A673 (cell line): ENCODE results near the gene UBE2G1. TPM values are rescaled to one million over a fixed set of nuclear protein-coding genes. Genes with fewer than 3 reads are reported as not detected.

Source experiments
- BruUV-seq: library from RNA; stranded (reverse); fragments of 400-500 nt; replicated peaks from 2 replicates; lab custom pipeline; 2021; lab: Mats Ljungman, UMichigan
- CTCF ChIA-PET: fragments of 300-600 bp; sonication (Branson Sonifier 250); formaldehyde crosslinking; loops from one replicate; lab custom pipeline; 2022; ENCODE audit warnings: antibody characterized with exemption; lab: Charles Lee
- POLR2A ChIA-PET: fragments of 300-600 bp; sonication (Branson Sonifier 250); formaldehyde crosslinking; loops from one replicate; lab custom pipeline; 2022; ENCODE audit warnings: antibody characterized with exemption; ENCODE audit not compliant: low non-redundant PET; lab: Charles Lee
- DNase-seq: peaks from one replicate; pipeline ENCODE4 v3.0.0-alpha.2; 2015; ENCODE audit warnings: low spot score
- H3K27ac ChIP-seq: fragments of 200-600 bp; sonication (generic); 2 replicates; pipeline ENCODE4 v1.5.1; 2016; ENCODE audit warnings: mixed run types, low read depth, mild to moderate bottlenecking, mixed read lengths, antibody characterized with exemption, low read length; ENCODE audit not compliant: poor library complexity, severe bottlenecking
- H3K27me3 ChIP-seq: fragments of 200-600 bp; sonication (generic); replicated peaks from 2 replicates; pipeline ENCODE4 v1.6.1; 2017; ENCODE audit warnings: mixed run types, low read depth, mild to moderate bottlenecking, mixed read lengths, antibody characterized with exemption, low read length; ENCODE audit not compliant: insufficient read depth, poor library complexity
- H3K36me3 ChIP-seq: fragments of 200-600 bp; sonication (generic); 2 replicates; pipeline ENCODE4 v1.6.1; 2016; ENCODE audit warnings: mixed run types, mild to moderate bottlenecking, mixed read lengths, antibody characterized with exemption, low read length; ENCODE audit not compliant: insufficient read depth, poor library complexity, severe bottlenecking
- H3K4me1 ChIP-seq: fragments of 200-600 bp; sonication (generic); 2 replicates; pipeline ENCODE4 v1.6.1; 2017; ENCODE audit warnings: mixed run types, mild to moderate bottlenecking, mixed read lengths, antibody characterized with exemption, low read length; ENCODE audit not compliant: insufficient read depth, poor library complexity, severe bottlenecking
- H3K4me3 ChIP-seq: fragments of 200-600 bp; sonication (generic); 2 replicates; pipeline ENCODE4 v1.5.1; 2016; ENCODE audit warnings: low read depth, mixed run types, mild to moderate bottlenecking, mixed read lengths, low read length; ENCODE audit not compliant: poor library complexity, severe bottlenecking
- H3K9me3 ChIP-seq: fragments of 200-600 bp; sonication (generic); 2 replicates; pipeline ENCODE4 v1.6.1; 2016; ENCODE audit warnings: mixed run types, low read depth, mild to moderate bottlenecking, mixed read lengths, antibody characterized with exemption, low read length; ENCODE audit not compliant: poor library complexity, severe bottlenecking
- EZH2 ChIP-seq: fragments of 200-600 bp; sonication (generic); IDR thresholded peaks from 2 replicates; pipeline ENCODE4 v1.6.1; 2017; ENCODE audit warnings: borderline replicate concordance, low read depth, mild to moderate bottlenecking, mixed read lengths, antibody characterized with exemption, low read length; ENCODE audit not compliant: poor library complexity, severe bottlenecking
- intact Hi-C: fragments of 100-400 bp; cut with micrococcal nuclease; formaldehyde crosslinking; loops from one replicate; pipeline ENCODE4 v1.10.0; 2022; ENCODE audit not compliant: unreplicated experiment
- total RNA-seq: library from RNA; stranded (reverse); gene quantifications from 2 replicates; pipeline ENCODE4 v1.2.3, GENCODE V29; 2021
- TF ChIP-seq, protein P1 (sequence below): fragments of 300-800, 200-600 bp; sonication (generic); conservative IDR thresholded peaks from 2 replicates; pipeline ENCODE4 v1.5.1; 2017; ENCODE audit warnings: low read depth, mild to moderate bottlenecking, antibody characterized with exemption, low read length, moderate library complexity, mixed read lengths

Gene UBE2G1
- total RNA-seq, 1 experiment from 2014 or later, result 107 TPM

DNA sequence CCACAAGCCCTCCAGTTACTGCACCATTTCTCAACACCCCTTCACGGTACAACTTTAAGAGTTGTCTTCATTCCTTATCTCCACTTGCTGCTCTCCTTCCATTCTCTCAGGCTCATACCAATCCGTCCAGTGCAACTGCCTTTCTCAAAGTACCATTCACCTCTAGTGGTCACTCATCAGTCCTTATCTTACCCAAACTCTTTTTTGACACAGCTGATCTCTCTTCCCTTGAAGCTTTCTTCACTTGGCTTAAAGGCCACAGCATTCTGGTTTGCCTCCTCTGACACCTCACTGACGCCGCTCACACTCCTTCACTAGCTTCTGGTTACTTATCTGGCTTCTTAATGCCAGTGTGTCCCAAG is 24.9 kb downstream of the UBE2G1 start:
- H3K4me3 ChIP-seq, result no peak overlapping the region
- peak overlapping the region; percentile 26 for H3K27ac ChIP-seq
- H3K27me3 ChIP-seq, result no peaks in the 10 kb centered on the region
- ChIA-PET POLR2A (no interaction called here), CTCF (no interaction called here)
- peaks cover 27% of the 10 kb centered on the region for H3K4me1 ChIP-seq
- no peaks in the 10 kb centered on the region for H3K36me3 ChIP-seq
- DNase-seq, result no peak
- no peaks in the 10 kb centered on the region for H3K9me3 ChIP-seq
- no peak for TF ChIP-seq EZH2
- TF ChIP-seq, protein P1, sequence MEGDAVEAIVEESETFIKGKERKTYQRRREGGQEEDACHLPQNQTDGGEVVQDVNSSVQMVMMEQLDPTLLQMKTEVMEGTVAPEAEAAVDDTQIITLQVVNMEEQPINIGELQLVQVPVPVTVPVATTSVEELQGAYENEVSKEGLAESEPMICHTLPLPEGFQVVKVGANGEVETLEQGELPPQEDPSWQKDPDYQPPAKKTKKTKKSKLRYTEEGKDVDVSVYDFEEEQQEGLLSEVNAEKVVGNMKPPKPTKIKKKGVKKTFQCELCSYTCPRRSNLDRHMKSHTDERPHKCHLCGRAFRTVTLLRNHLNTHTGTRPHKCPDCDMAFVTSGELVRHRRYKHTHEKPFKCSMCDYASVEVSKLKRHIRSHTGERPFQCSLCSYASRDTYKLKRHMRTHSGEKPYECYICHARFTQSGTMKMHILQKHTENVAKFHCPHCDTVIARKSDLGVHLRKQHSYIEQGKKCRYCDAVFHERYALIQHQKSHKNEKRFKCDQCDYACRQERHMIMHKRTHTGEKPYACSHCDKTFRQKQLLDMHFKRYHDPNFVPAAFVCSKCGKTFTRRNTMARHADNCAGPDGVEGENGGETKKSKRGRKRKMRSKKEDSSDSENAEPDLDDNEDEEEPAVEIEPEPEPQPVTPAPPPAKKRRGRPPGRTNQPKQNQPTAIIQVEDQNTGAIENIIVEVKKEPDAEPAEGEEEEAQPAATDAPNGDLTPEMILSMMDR, result no peak
- no TSS peak for BruUV-seq
- intact Hi-C loops, result no loop called here

DNA sequence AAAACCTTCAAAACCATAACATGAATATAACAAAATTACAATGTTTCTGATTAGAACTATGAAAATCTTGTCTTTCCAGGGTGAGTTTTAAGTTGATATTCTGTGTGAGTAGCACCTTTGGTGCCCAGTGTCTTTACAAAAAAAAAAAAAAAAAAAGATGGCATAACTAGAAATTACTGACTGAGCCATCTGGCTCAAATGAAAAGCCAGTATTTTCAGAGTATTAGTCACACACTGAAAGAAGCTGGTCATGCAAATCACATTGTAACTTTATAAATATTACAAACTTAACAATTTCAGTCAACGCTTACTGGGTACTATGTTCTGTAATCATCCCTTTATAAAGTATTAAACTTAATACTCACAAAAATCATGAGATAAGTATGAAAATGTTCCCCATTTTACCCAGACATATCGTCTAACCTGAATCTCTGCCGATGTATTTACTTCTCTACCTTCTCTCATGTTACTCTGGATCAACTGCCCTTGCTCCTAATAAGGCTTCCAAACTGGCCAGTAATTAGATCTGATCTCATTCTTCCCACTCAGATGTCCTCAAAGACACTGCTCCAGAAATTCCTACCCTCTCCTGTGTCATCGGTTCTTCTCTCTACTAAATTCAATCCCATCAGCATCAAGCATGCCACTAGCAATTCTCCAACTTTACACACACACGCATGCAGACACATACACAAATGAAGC is 25.4 kb downstream of the UBE2G1 start:
- H3K27me3 ChIP-seq, result no peaks in the 10 kb centered on the region
- no peaks in the 10 kb centered on the region for H3K36me3 ChIP-seq
- no peaks in the 10 kb centered on the region for H3K9me3 ChIP-seq
- no peak overlapping the region for H3K27ac ChIP-seq
- intact Hi-C loops, result no loop called here
- CTCF ChIA-PET, result no interaction called here
- peaks cover 25% of the 10 kb centered on the region for H3K4me1 ChIP-seq
- BruUV-seq, result no TSS peak
- POLR2A ChIA-PET, result no interaction called here
- DNase-seq, result no peak
- H3K4me3 ChIP-seq, result no peak overlapping the region
- TF ChIP-seq, protein P1, result no peak
- TF ChIP-seq EZH2, result no peak

DNA sequence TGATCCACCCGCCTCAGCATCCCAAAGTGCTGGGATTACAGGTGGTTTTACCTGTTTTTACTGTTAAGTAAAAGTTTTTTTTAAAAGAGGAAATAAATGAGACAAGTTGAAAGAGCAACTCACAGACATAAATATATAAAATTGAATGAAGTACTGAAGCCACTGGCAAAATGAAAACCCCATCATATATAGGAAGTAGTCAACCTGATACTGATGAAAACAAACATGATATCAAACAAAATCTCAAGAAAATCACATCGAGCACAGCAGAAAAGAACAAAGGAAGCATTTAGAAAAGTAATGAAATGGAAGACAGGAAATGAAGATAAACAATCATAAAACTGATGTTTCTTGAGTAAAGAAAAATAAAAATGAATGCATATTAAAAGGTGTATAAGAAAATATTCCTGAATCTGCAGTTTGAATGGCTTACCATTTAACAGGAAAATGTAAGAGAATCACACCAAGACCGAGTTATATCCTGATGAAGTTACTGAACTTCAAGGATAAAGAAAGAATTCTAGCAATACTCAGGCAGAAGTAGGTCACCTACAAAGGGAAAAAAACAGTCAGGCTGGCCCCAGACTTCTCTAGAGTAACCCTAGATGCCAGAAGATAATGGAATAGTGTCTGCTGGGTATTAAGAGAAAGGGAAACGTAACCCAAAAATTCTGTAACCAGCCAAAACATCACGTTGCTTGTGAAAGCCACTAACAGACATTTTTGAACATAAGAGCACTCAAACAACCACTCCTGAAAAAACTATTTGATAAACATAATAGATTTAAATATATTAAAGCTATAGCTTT is 31.5 kb downstream of the UBE2G1 start:
- ChIA-PET POLR2A (no interaction called here), CTCF (no interaction called here)
- no peak overlapping the region for H3K27ac ChIP-seq
- no peaks in the 10 kb centered on the region for H3K27me3 ChIP-seq
- TF ChIP-seq, protein P1, result no peak
- no peak for TF ChIP-seq EZH2
- DNase-seq, result no peak
- intact Hi-C loops, result no loop called here
- no peak overlapping the region for H3K4me3 ChIP-seq
- H3K36me3 ChIP-seq, result no peaks in the 10 kb centered on the region
- peaks cover 34% of the 10 kb centered on the region for H3K4me1 ChIP-seq
- no TSS peak for BruUV-seq
- no peaks in the 10 kb centered on the region for H3K9me3 ChIP-seq
